Stimulated activated CD8-positive, alpha-beta memory T cell treated with anti-CD3 and anti-CD28 coated beads, Interleukin-15, amount 100 ng/mL, for 1 hour (primary cell): ENCODE measurements around the gene BCAP31.

Source experiments
- DNase-seq: peaks from one replicate; pipeline ENCODE4 v3.0.0-alpha.2; 2020; ENCODE audit warnings: low read depth

The BCAP31 gene

DNA sequence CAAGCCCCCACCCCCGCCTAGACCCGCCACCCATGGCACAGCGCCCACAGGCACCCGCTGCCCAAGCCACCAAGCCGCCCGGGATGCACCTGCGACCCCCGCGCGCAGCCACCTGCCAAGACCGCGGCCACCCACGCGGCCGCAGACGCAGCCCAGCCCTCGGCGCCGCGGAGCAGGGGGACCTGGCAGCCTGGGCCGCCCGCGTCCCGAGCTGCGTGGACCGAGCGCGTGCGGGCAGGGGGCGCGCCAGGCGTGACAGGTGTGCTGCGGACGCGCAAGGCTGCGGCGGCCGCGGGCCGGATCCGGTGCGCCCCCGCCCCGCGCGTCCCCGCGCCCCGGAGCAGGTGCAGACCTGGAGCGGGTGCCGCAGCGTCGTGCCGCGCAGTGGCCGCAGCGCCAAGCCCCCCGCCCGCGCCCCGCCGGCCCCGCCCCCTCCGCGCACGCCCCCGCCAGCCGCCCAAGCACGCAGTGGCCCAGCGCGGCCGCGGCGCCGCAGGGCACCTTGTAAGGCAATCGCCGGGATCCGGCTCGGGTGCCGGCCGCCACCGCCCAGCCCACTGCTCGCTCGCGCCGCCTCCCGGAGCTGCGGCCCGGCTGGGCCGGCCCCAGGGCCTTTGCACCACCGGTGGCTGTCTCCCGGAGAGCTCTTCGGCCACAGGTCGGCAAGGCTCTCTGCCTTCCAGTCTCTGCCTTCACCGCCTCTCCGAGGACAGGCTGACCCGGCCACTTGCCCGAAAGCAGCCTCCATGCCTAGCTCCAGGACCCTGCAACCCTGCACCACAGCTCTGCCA, 50.6 kb downstream of the BCAP31 start, which contains the start of gene PNCK:
Gene PNCK, minus strand, starts transcription at position 386 of the 791 bp plus-strand sequence. CDS start 737 bp downstream, outside the sequence.
- DNase-seq: no peak

DNA sequence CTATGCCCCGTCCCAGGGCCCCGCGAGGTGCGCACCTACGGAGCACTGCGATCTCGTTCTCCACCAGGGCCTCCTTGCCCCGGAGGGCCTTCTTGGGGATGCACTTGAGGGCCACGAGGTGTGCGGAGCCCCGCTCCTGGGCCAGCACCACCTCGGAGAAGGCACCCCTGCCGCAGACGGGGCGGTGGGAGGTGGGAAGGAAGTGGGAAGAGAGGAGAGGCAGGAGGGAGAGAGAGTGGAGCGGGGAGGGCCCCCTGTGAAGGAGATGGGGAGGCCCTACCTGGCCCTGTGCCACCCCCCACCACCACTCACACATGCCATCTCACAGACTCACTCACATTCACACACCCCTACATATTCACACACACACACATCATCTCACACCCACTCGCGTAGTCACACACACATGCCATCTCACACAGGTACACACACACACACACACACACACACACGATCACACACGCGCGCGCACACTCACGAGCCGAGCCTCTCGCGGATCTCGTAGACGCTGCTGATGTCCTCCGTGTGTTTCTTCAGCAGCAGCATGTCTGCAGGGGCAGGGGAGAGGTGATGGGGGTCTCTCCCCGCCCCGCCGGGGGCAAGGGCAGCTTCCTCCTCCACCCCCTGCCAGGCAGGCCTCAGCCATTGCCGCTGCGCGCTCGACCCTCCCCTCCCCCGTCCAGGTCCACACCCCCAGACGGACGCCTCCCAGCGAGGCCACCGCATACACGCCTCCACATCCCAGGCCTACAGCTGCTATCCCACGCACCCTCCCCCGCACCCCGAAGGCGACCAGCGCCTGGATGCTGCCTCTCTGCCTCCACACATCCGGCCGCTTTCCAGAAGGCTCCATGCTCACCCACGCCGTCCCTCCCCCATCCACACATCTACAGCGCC, 51.4 kb downstream of the BCAP31 start:
- DNase-seq: no peak

DNA sequence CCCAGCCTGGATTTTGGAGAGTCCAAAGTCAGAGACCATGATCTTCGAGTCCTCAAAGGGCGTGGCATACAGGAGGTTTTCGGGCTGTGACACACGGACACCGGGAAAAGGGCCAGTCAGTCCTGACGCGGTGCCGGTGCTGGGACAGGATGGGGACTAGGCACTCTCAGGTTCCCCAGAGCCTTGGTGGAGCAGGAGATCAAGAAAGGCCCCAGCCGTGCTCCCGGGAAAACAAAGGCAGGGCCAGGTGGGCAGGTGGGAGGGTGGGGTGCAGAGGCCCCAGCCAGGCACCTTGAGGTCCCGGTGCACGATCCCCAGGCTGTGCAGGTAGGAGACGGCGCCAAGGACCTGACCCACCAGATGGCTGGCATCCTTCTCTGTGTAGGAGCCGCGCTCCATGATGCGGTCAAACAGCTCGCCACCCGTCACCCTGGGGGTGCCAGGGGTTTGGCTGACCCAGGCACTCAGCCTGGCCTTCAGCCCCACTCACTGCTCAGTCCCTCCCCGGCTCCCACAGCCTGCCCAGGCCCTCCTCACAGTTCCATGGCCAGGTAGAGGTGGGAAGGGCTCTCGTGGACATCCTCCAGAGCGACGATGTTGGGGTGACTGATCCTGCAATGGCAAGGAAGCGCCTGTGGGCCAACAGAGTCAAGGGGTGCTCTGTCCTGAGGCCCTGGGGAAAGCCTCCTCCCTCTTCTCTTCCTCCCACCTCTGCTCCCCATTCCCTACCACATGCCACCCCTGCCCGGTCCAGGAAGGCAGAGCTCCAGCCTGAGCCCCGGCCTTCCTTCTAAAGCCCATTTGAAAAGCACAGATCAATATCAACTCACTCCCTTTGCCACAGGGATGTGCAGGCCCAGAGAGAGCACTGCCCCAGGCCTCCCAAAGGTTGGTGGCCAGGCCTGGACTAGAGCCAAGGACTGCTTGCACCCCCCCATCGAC, 52.3 kb downstream of the BCAP31 start:
- DNase-seq: no peak

DNA sequence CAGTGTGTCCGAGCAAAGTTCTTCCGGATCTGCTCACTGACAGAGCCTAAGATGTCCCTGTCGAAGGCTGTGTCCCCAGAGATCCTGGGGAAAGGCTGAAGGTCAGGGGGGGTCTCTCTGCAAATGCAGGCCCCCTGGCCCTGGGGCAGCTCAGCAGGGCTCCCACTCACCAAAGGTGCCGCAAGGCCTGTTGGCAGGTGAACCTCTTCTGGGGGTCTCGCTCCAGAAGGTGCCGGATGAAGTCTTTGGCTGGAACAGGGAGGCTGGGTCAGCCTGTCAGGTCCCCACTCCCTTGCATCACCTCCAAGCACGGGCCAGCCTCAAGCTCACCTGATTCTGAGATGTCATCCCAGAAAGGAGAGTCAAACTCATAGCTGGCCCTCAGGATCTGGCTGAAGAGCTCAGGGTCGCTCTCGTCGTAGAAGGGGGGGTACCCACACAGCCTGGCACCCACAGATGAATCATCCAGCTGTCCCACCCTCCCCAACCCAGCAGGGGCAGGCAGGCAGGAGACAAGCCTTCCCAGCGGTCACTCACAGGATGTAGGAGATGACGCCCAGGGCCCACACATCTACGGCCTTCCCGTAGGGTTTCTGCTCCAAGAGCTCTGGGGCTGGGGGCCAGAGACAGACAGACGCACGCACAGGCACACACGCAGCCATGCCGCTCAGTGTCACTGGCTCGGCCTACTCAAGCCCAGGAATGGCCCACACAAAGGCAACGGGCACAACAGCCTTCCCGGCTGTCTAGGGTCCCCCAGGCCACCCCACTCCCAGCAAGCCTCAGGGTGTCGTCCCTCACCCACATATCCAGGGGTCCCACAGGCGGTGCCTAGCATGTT, 53.2 kb downstream of the BCAP31 start:
- DNase-seq: no peak

DNA sequence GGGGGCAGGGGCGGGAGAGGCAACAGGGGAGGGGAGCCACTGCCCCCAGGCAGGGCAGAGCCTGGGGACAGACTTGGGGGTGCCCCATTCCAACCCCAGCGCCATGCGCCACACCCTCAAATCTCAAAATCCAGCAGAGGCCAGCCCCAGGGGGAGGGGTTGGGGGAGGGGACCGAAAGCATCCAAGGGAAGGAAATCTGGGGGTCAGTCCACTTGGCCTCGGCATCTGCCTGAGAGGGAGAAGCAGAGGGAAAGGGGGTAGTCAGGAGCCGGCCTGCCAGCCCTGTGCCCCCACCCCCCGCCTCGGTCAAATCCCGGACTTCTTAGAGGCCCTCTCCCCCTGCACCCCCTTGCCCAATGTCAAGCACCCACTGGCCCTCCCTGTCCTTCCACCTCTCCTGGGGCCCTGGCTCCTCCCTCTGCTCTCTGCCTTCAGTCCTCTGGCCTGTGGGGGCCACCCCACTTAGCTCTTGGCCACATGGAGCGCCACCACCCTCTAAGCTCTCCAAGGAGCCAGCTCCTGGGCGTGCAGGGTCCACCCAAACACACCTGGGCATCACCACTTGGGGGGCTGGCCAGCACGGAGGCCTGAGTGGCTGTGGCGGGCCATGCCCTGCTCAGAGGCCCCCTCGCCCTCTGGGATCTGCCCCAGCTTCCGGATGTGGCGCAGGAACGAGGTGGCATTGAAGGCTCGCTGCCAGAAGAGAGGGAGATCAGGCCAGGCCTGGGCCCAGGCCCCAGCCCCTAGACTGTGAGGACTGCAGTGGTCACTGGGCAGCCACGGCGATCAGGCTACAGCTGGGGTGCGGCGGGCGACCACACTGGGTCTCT, 54.1 kb downstream of the BCAP31 start:
- no peak for DNase-seq

DNA sequence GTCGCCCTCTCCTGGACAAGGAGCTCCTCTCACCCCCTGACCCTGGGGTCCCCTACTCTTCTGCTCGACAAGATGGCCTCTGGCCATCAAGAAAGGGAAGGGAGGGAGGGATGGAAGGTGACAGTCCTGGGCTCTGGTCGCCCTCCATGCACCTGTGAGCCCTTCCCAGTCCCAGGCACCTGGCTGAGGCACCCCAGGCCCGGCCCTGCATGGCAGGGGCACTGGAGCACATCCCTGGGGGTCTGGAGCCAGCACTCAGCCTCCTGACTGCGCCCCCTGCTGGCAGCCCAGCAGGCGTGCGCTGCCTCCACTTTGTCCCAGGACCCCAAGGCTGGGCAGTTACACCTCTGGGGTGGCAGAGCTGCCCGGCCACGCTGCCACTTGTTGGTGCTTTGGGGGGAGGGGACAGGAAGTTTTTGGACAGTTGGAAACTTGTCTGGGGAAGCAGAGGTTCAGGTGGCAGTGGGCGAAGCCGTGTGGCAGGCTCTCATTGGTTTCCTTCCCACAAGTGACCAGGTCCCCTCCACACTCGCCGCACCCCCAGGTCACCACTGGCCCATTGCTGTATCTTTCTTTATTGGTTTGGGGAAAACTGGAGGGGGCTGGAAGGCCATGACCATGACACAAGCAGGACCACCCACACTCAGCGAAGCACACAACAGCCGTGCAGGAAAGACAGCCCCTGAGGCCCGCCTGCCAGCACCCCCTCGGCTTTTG, 54.9 kb downstream of the BCAP31 start:
- no peak for DNase-seq

DNA sequence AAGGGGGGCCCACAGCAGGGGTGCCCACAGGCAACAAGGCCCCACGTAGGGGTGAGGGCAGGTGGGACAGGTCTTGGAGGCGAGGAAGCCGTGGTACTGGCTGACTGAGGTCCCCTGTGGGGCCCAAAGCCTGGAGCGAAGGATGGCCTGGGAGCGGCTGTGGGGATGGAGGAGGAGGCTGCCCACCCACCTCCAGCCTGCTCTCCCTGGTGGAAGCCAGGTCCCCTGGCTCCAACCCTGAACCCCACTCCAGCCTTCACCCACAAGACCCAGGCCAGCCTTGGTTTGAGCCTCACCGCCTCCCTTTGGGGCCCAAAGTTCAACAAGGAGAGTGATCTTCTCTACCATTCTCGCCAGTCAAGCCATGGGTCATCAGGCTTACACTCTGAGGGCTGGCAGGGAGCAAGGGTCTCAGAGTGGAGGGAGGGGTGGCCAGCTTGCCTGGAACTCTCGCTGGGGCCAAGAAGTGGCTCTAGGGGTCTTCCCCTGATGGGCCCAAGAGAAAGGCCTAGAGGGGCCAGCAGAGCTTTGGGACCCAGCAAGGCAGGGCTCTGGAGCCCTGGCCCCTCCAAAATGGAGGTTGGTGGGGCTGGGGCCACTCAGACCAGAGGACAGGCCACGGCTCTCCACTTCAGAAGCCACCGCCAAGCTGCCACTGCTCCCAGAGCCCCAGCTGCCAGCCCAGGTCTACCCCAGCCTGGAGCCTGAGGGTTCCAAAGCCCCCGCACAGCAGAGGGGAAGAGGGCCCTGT, 55.6 kb downstream of the BCAP31 start:
- no peak for DNase-seq

DNA sequence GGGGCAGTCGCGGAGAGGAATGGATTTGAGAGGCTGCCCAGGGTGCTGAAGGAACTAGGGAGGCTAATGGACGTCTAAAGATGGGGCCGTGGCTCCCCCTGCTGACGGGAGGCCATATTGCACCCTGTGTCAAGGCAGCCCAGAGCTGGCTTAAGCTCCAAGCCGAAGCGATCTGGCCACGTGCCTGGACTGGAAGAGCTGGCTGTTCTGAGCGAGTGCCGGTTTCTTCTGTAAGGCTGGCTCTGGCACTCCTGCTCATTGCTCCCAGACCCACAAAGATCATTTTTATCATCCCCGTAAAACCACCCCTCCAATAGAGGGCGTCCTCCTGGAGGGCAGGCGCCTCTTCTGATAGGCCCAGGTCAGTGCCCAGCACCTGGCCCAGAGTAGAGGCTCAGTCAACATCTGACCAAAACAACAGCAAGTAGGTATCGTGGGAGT, 56.2 kb downstream of the BCAP31 start:
- peak; percentile 56 for DNase-seq

DNA sequence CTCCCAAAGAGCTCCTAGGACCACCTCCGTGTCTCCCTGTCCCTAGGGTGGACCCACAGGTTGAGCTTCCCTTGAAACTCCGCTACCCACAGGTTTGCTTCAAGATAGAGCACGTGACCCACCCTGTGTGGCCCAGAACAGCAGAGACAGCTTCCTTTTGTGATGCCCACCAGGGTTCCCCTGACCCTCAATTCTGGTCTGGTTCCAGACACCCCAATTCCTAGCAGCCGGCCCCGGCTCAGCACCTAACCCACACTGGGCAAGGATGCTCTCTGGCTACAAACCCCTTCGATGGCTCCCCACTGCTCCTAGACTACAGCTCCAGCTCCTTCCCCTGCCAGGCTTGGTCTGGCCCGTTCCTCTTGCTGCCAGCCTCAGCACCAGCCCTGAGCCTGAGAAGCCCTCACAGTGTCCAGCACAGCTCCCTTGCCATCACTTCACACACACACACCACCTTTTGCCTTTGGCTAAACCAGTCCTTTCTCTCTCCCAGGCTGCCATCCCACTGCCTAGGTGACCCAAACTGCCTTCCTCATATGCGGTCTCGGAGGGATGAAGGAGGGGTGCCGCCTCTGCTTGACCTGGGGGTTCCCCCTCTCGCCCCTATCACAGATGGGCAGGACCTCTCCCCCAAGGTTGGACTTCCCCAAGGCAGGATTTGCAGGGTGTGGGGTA, 56.8 kb downstream of the BCAP31 start:
- no peak for DNase-seq

DNA sequence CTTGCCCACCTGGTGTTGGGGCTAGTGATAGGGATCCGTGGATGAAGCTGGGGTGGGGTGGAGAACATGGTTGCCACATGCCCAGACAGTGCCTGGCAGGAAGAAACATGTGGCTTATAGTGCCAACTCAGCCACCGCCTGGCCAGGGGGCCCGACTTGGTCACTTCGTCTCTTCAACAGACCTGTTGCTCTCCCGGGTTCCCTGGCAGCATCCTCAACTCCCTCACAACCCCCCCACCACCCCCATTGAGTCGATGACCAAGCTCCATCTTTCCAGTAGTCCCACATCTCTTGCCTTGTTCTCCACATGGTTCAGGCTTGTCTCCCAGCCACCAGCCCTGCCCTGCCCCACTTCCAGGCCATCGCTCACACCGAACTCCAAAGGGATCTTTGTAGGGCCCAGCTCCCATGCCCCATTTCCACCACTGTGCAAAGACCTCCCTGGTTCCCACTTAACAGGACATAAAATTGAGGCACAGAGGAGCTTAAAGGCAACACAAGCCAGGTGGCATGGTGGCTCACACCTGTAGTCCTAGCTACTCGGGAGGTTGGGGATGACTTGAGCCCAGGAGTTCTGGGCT, 58.4 kb downstream of the BCAP31 start:
- no peak for DNase-seq

DNA sequence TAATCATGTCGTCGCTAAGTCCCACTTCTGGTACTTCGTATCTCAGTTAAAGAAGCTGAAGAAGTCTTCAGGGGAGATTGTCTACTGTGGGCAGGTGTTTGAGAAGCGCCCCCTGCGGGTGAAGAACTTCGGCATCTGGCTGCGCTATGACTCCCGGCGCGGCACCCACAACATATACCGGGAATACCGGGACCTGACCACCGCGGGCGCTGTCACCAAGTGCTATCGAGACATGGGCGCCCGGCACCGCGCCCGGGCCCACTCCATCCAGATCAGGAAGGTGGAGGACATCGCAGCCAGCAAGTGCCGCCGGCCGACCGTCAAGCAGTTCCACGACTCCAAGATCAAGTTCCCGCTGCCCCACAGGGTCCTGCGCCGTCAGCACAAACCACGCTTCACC, 61.9 kb downstream of the BCAP31 start:
- peak; percentile 27 for DNase-seq

DNA sequence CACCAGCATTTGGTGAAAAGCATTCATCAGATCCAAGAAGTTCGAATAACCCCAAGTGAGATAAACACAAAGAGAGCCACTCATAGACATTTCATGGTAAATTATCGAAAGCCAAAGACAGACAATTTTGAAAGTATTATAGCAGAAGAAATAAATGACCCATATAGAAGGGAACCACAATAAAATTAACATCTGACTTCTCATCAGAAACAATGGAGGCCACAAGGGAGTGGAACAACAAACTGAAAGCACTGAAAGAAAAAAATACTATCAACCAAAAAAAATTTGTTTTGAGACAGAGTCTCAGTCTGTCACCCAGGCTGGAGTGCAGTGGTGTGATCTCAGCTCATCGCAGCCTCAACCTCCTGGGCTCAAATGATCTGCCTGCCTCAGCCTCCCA, 64.9 kb downstream of the BCAP31 start:
- DNase-seq: no peak

DNA sequence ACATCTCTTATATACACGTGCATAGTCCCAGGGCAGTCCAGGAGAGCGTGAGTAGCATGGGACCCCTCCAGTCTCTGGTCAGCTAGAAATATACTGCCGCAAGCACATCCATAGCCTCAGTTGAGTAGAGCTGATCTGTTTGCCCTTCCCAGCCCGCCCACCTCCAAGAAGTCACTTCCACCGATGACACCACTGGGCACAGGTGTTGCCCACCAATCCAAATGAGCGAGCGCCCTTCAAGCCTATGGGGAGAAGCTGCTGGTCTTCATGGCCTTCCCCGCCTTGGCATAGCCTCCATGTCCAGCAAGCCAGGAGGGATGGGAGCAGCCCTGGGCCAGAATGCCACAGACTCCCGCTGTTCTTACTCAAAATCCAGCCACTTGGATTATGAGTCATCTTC, 67.0 kb downstream of the BCAP31 start:
- DNase-seq: no peak

DNA sequence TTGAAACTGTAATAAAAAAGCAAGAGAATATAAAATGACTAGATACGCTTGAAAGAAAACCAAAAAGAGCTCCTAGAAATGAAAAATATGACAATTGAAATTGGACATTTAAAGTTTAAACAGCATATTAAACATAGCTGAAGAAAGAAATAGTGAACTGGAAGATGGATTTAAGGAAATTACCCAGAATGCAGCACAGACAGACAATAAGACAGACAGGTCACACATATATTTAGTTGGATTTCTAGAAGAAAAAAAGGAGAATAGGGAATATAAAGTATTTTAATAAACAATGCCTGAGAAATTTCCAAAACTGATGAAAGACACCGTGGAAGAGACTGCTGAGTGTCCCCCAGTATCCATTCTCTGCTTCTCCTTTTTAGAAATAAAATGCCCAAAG, 70.6 kb downstream of the BCAP31 start:
- no peak for DNase-seq

DNA sequence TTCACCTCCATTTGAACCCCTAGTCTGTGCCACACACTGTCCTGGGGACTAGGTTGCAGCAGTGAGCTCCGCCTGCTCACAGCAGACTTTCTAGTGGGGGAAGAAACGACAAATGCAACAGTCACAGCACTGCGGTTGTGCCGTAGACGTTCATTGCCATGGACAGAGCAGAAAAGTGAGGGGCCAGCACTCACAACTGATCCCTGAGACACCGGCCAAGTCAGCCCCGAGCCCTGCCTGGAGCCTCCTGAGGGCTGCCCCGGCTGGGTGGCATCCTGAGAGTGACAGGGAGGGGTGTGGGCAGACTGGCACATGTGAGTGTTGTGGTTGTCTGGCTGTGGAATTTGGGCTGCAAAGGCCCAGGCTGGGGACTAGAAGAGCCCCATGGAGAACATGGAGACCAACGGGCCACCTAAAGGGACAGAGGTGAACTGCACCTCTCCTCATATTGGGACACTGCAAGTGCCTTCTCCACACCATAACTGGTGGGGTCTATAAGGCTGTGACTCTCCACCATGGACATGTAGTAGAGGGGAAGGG, 72.6 kb downstream of the BCAP31 start:
- DNase-seq: no peak

DNA sequence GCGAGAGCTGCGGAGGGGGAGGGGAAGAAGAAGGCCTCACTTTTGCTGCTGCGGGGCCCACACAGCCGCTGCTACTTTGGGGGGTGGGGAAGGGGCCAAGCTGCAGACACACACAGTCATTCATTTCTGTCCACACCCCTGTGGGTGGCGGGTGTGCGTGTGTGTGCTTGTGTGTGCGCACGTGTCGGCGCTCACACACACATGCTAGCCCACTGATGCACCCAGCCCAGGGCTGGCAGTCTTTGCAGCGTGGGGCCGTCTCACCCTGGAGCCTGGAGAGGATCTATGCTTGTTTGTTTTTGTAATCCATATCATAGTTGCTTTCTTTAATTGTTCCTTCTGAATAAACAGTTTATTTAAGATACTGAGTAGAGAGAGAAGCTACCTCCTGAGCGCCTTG, 73.2 kb downstream of the BCAP31 start:
- DNase-seq: no peak
